H1 (cell line): ENCODE data around the gene GJC2. TPM values are rescaled to one million over a fixed set of nuclear protein-coding genes. Genes with fewer than 3 reads are reported as not detected.

ENCODE experiments used
- CTBP2 ChIP-seq: IDR thresholded peaks from 2 replicates; pipeline ENCODE4 v1.7.0; 2011; ENCODE audit warnings: borderline replicate concordance, mild to moderate bottlenecking, moderate library complexity, mixed read lengths, low read length; ENCODE audit not compliant: insufficient read depth, insufficient read length
- E2F6 ChIP-seq: IDR thresholded peaks from 2 replicates; pipeline ENCODE4 v1.6.1; 2012; ENCODE audit warnings: inconsistent platforms
- EZH2 ChIP-seq: fragments of 200-600 bp; sonication (generic); IDR thresholded peaks from 2 replicates; pipeline ENCODE4 v1.7.1; 2012; ENCODE audit warnings: low read depth, mild to moderate bottlenecking, moderate library complexity, low read length, inconsistent platforms; ENCODE audit not compliant: severe bottlenecking
- SAP30 ChIP-seq: fragments of 300-600 bp; sonication (generic); IDR thresholded peaks from 2 replicates; pipeline ENCODE4 v1.7.1; 2012; ENCODE audit warnings: low read length, moderate library complexity, mild to moderate bottlenecking, inconsistent platforms; ENCODE audit not compliant: insufficient read depth, insufficient replicate concordance
- TCF12 ChIP-seq: IDR thresholded peaks from 2 replicates; pipeline ENCODE4 v1.6.1; 2011; ENCODE audit warnings: low read depth, mild to moderate bottlenecking, low read length
- TEAD4 ChIP-seq: IDR thresholded peaks from 2 replicates; pipeline ENCODE4 v1.6.1; 2012; ENCODE audit warnings: low read depth, low read length, inconsistent platforms, mixed read lengths
- polyA plus RNA-seq, 7 experiments: library from polyadenylated mRNA; depleted of rRNA in 3 of 7; stranded (reverse) in 5 of 7; unstranded in 2 of 7; fragments of >200 nt in 5 of 7; fragments of 200-250 nt in 2 of 7; gene quantifications; 1 replicate in 5 of 7; 2 replicates in 1 of 7; 4 replicates in 1 of 7; pipeline versions ENCODE4 v1.2.1 to v1.2.3, GENCODE V29; 2011 to 2013; ENCODE audit warnings: missing spikeins in 2 of 7, mixed read lengths in 2 of 7
- total RNA-seq: library from RNA; stranded (reverse); fragmentation: NEBNext Ultra II Directional; extraction: Animal tissue kit (Norgen Biotek cat#: 25700); gene quantifications from 2 replicates; pipeline ENCODE4 v1.2.1, GENCODE V29; 2021

GJC2 gene
- total and polyA plus RNA-seq, 2 of the 8 experiments (the other 6 are each of a cell fraction or from before 2014, with no cell fraction given) = 0.17 to 0.54 TPM

- TF ChIP-seq SAP30 = no peak
- no peak for TF ChIP-seq E2F6
- no peak for TF ChIP-seq TEAD4
- TF ChIP-seq CTBP2 = no peak
- TF ChIP-seq EZH2 = no peak
- TF ChIP-seq TCF12 = no peak
These were observed 31.4 kb downstream of the GJC2 start (continued) for GRCh38 chr1:228180959-228181644.
